Fibroblast of villous mesenchyme (primary cell): ENCODE results near the gene PDE4A. TPM values are rescaled to one million over a fixed set of nuclear protein-coding genes. Genes with fewer than 3 reads are reported as not detected.

Experiments used
- DNase-seq: peaks from one replicate; pipeline ENCODE4 v3.0.0-alpha.2; 2010; ENCODE audit warnings: low read depth
- H3K4me3 ChIP-seq: 2 replicates; pipeline ENCODE4 v1.5.1; 2011; ENCODE audit warnings: low read depth, mild to moderate bottlenecking, low read length
- CTCF ChIP-seq: IDR thresholded peaks from 2 replicates; pipeline ENCODE4 v1.5.1; 2012; ENCODE audit warnings: low read depth, mild to moderate bottlenecking, low read length; ENCODE audit not compliant: insufficient read depth
- total RNA-seq: library from RNA; depleted of rRNA; stranded (reverse); fragments of >200 nt; gene quantifications from 2 replicates; pipeline ENCODE4 v1.2.3, GENCODE V29; 2012

The PDE4A gene
- total RNA-seq, 1 donor, result 3.9 TPM

GRCh38 chr19:10439588-10439987 lies 19.2 kb downstream of the PDE4A start:
- no peak for DNase-seq
- no peak overlapping the region for H3K4me3 ChIP-seq
- TF ChIP-seq CTCF, result no peak

DNA sequence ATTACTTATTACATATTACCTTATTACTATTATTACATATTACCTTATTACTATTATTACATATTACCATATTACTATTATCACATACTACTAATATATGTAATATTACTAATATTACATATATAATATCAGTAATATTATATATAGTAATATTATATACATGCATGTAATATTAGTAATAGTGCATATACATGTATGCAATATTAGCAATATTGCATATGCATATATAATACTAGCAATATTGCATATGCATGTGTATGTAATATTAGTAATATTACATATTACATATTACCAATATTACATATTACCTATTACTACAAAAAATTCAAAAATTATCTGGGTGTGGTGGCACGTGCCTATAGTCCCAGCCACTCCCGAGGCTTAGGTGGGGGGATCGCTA lies 22.4 kb downstream of the PDE4A start:
- no peak for TF ChIP-seq CTCF
- no peak for DNase-seq
- no peak overlapping the region for H3K4me3 ChIP-seq

DNA sequence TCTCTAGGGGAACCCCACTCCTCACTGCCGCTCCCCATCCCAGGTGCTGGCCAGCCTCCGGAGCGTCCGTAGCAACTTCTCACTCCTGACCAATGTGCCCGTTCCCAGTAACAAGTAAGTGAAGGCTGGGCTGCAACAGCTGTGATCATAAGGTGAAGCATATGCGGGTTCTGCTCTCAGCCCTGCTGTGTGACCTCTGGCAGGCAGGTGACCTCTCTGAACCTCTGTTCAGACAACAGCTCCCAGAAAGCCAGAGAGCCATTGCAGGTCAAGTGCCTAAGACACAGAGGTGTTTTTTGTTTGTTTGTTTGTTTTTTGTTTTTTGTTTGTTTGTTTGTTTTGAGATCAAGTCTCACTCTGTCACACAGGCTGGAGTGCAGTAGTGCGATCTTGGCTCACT lies 28.7 kb downstream of the PDE4A start:
- TF ChIP-seq CTCF, result no peak
- no peak for DNase-seq
- no peak overlapping the region for H3K4me3 ChIP-seq

DNA sequence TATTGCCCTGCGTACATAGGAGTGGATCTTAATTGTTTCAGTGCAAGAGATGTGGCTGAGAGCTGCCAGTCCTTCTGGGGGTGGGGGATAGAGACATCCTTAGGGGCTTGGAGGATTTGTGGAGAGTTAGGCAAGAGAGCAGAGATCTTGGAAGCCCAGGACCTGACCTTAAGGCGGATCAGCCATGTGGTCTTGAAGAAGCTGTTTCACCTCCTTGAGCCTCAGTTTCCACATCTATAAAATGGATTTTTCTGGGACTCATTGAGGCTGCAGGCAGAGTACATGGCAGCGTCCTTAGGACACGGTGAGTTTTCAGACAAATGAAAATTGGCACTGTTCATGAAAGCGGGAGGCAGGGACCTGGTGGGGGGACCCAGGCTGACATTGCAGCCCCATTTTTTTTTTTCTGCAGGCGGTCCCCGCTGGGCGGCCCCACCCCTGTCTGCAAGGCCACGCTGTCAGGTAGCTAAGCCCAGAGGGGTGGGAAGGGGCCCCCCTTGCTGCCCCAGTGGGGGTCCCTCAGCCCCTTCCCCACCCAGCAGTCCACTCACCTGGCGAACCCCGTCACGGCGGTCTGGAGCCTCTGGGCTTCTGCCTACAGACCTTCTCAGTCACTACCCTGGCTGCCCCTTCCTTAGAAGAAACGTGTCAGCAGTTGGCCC lies 30.0 kb downstream of the PDE4A start:
- no peak overlapping the region for H3K4me3 ChIP-seq
- DNase-seq, result no peak
- TF ChIP-seq CTCF, result no peak

DNA sequence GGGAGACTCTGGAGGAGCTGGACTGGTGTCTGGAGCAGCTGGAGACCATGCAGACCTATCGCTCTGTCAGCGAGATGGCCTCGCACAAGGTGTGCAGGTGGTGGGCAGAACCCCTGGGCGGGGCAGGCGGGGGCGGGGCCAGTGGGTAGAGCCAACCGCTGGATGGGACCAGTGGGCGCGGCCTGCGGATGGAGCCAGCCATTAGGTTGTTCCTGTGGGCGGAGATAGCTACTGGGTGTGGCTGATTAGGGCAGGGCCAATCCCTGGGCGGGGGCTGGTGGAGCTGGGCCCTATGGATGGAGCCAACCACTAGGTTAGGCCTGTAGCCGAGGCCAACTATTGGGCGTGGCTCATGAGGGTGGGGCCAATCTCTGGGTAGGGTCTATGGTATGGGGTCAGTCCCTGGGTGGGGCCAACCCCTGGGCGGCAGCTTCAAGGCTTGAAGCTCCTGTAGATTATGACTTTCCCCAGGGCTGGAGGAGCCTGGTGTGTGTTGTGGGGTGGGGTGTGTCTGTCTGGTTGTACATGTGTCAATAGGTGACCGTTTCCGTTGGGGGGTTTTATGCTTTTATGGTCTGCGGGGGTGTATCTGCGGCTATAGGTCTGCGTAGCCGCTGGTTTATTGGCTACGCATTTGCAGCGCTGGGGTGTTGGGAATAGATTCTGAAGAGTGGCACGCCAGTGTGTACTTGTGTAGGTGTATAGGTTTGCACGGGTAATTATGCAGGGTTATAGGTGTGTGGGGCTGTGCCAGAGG lies 30.7 kb downstream of the PDE4A start:
- no peak overlapping the region for H3K4me3 ChIP-seq
- DNase-seq, result no peak
- TF ChIP-seq CTCF, result no peak

DNA sequence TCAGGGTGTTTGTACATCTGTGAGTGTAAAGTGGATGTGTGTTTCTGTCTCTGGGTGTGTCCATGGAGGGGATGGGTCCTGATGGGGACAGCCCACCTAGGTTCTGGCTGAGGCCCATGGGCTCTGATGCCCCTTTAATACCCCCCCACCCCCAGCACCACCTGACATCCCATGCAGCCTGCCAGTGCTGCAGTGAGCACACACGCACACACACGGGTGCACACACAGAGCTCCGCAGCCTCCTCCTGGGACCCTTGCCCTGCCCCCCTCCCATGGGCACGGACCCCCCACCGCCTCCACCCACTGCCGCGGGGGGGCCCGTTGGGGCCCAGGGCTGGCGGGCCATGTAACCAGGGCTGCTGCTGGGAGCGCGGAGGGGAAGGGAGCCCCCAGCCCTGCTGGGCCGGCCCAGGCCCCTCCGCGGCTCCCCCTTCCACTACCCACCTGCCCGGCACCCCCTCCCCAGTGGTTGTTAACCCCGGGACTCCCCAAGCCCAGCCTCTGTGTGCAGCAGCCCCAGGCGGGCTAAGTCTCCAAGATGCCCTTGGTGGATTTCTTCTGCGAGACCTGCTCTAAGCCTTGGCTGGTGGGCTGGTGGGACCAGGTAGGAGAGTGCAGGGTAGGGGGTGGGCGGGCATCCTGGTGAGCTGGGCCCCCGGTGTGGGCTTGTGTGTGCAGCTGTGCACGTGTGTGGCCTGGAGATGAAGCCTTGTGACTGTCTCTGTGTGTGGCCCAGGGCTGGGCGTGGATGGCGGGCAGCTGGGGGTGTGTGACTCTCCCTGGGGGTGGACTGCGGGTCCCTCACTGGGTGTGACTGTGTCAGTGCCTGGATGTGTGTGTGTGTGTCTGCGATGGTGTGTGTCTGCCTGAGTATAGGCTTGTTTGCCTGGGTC lies 32.6 kb downstream of the PDE4A start:
- H3K4me3 ChIP-seq, result no peak overlapping the region
- TF ChIP-seq CTCF, result no peak
- no peak for DNase-seq
